K562 (cell line): Measurements from ENCODE around the gene PPIP5K2. TPM values are rescaled to one million over a fixed set of nuclear protein-coding genes. Genes with fewer than 3 reads are reported as not detected.

Experiments used
- ATAC-seq: fragments of 200-7000 bp; cut with Tn5 transposase; 3 replicates; pipeline ENCODE4 v1.9.1; 2020; ENCODE audit warnings: moderate library complexity
- BruUV-seq: library from RNA; stranded (reverse); fragments of 400-500 nt; replicated peaks from 2 replicates; lab custom pipeline; 2021; lab: Mats Ljungman, UMichigan
- CTCF ChIA-PET: fragments of 300-600 bp; formaldehyde crosslinking; extraction: SDS; loops from one replicate; lab custom pipeline; 2021; ENCODE audit warnings: low intra/inter-chr PET ratio; lab: Yijun Ruan, JAX
- POLR2A ChIA-PET: fragments of 300-600, 350-650 bp; sonication (Branson Sonifier 250); formaldehyde crosslinking; extraction: SDS; loops from one replicate; lab custom pipeline; 2021; ENCODE audit warnings: antibody characterized with exemption, inconsistent platforms; lab: Yijun Ruan, JAX
- DNase-seq, 4 experiments: peaks; one replicate each; pipeline versions ENCODE4 v3.0.0 to v3.0.0-alpha.2; 2011 to 2018; ENCODE audit warnings: low spot score in 3 of 4, mixed read lengths in 3 of 4; ENCODE audit errors: extremely low read depth in 1 of 4
- FAIRE-seq: peaks from 2 replicates; lab custom pipeline; 2011; peaks lifted over from hg19 to GRCh38; lab: Jason Lieb, UNC
- H2AFZ ChIP-seq: 2 replicates; pipeline ENCODE4 v1.6.0; 2011; ENCODE audit warnings: low read depth, low read length, control low read depth, inconsistent platforms
- H3K27ac ChIP-seq: fragments of 200-600 bp; 3 replicates; pipeline ENCODE4 v1.8.0; 2011; ENCODE audit warnings: low read depth, mild to moderate bottlenecking, control low read depth, inconsistent platforms, low read length, moderate library complexity, mixed read lengths; ENCODE audit errors: extremely low read depth
- H3K27me3 ChIP-seq, 2 experiments: fragments of 300-600 bp in 1 of 2; 2 replicates in 1 of 2; 3 replicates in 1 of 2; pipeline versions ENCODE4 v1.6.0 to v1.8.0; 2011; ENCODE audit warnings: inconsistent platforms in 2 of 2, low read length in 2 of 2, mild to moderate bottlenecking in 1 of 2, mixed read lengths in 1 of 2, moderate library complexity in 1 of 2; ENCODE audit not compliant: control insufficient read depth in 2 of 2, insufficient read depth in 2 of 2
- H3K36me3 ChIP-seq: fragments of 300-600 bp; 3 replicates; pipeline ENCODE4 v1.8.0; 2011; ENCODE audit warnings: mild to moderate bottlenecking, low read length, inconsistent platforms; ENCODE audit not compliant: control insufficient read depth, insufficient read depth
- H3K4me1 ChIP-seq, 2 experiments: fragments of 200-600 bp in 1 of 2; replicated peaks in 1 of 2; 2 replicates in 1 of 2; 3 replicates in 1 of 2; pipeline versions ENCODE4 v1.5.1 to v1.8.0; 2011; ENCODE audit warnings: inconsistent platforms in 2 of 2, low read length in 2 of 2, mild to moderate bottlenecking in 1 of 2, mixed read lengths in 1 of 2, moderate library complexity in 1 of 2; ENCODE audit not compliant: control insufficient read depth in 2 of 2, insufficient read depth in 2 of 2
- H3K4me2 ChIP-seq: 2 replicates; pipeline ENCODE4 v1.6.1; 2011; ENCODE audit warnings: low read length, control low read depth, inconsistent platforms, mixed read lengths; ENCODE audit not compliant: insufficient read depth
- H3K4me3 ChIP-seq: fragments of 200-600 bp; sonication (generic), shearing (Covaris generic); 2 replicates; pipeline ENCODE4 v1.5.1; 2016; ENCODE audit warnings: control low read depth, inconsistent platforms
- H3K79me2 ChIP-seq: fragments of 200-600 bp; 3 replicates; pipeline ENCODE4 v1.8.0; 2011; ENCODE audit warnings: low read length, inconsistent platforms; ENCODE audit not compliant: control insufficient read depth, insufficient read depth
- H3K9ac ChIP-seq, 2 experiments: 2 replicates each; pipeline versions ENCODE4 v1.6.0 to v1.6.1; 2011; ENCODE audit warnings: low read depth in 2 of 2, low read length in 2 of 2, control low read depth in 1 of 2, inconsistent platforms in 1 of 2, mild to moderate bottlenecking in 1 of 2, mixed read lengths in 1 of 2; ENCODE audit not compliant: insufficient read depth in 1 of 2
- H3K9me1 ChIP-seq: one replicate; pipeline ENCODE4 v1.6.0; 2011; ENCODE audit warnings: inconsistent platforms, mild to moderate bottlenecking, low read length, moderate library complexity; ENCODE audit not compliant: control insufficient read depth, insufficient read depth
- H3K9me3 ChIP-seq: replicated peaks from 2 replicates; pipeline ENCODE4 v1.5.1; 2011; ENCODE audit warnings: low read depth, low read length, inconsistent platforms; ENCODE audit not compliant: control insufficient read depth, insufficient read depth
- H4K20me1 ChIP-seq: replicated peaks from 2 replicates; pipeline ENCODE4 v1.6.1; 2011; ENCODE audit warnings: low read length, inconsistent platforms, mixed read lengths; ENCODE audit not compliant: control insufficient read depth, insufficient read depth
- CAMTA2 ChIP-seq: fragments of 250-450 bp; sonication (Bioruptor Pico); conservative IDR thresholded peaks from 2 replicates; pipeline ENCODE4 v1.5.1; 2022
- ELF1 ChIP-seq: fragments of 200-800 bp; sonication (Bioruptor generic); IDR thresholded peaks from 2 replicates; pipeline ENCODE4 v1.6.1; 2016; ENCODE audit warnings: missing genetic modification characterization, missing compliant biosample characterization
- GTF2A2 ChIP-seq: IDR thresholded peaks from 2 replicates; pipeline ENCODE4 v1.6.1; 2016; ENCODE audit warnings: mild to moderate bottlenecking, missing genetic modification characterization, missing compliant biosample characterization
- HSF4 ChIP-seq: fragments of 250-450 bp; sonication (Bioruptor Pico); IDR thresholded peaks from 2 replicates; pipeline ENCODE4 v2.1.2; 2022; ENCODE audit warnings: mild to moderate bottlenecking, moderate library complexity, borderline replicate concordance
- ILF3 ChIP-seq: fragments of 450-650 bp; IDR thresholded peaks from 2 replicates; pipeline ENCODE4 v1.6.1; 2018; ENCODE audit warnings: antibody characterized with exemption, mild to moderate bottlenecking, moderate library complexity, borderline replicate concordance
- KAT8 ChIP-seq: fragments of 450-650 bp; IDR thresholded peaks from 2 replicates; pipeline ENCODE4 v1.6.1; 2016; ENCODE audit warnings: low read depth, mild to moderate bottlenecking
- NCOR1 ChIP-seq: fragments of 450-650 bp; IDR thresholded peaks from 2 replicates; pipeline ENCODE4 v1.6.1; 2016; ENCODE audit warnings: mild to moderate bottlenecking, moderate library complexity
- SMAD1 ChIP-seq: fragments of 150-350 bp; IDR thresholded peaks from 2 replicates; pipeline ENCODE4 v1.6.1; 2014; ENCODE audit warnings: low read length, low read depth; ENCODE audit not compliant: partially characterized antibody
- TARDBP ChIP-seq: fragments of 450-650 bp; IDR thresholded peaks from 2 replicates; pipeline ENCODE4 v1.6.1; 2016
- TBL1XR1 ChIP-seq, 2 experiments: IDR thresholded peaks; 2 replicates each; pipeline ENCODE4 v1.6.1; 2012; ENCODE audit warnings: improper control_type of control experiment in 2 of 2, low read length in 2 of 2, mild to moderate bottlenecking in 1 of 2
- TCF7L2 ChIP-seq: fragments of 150-350 bp; IDR thresholded peaks from 2 replicates; pipeline ENCODE4 v1.6.1; 2016; ENCODE audit warnings: low read depth, mild to moderate bottlenecking, low read length, moderate library complexity
- THRAP3 ChIP-seq: fragments of 450-650 bp; IDR thresholded peaks from 2 replicates; pipeline ENCODE4 v1.6.1; 2016; ENCODE audit warnings: mild to moderate bottlenecking, inconsistent platforms, borderline replicate concordance
- ZFPM2 ChIP-seq: fragments of 250-450 bp; sonication (Bioruptor Pico); IDR thresholded peaks from 2 replicates; pipeline ENCODE4 v1.5.1; 2022; ENCODE audit warnings: mild to moderate bottlenecking
- ZNF217 ChIP-seq: sonication (generic); formaldehyde crosslinking; IDR thresholded peaks from 2 replicates; pipeline ENCODE4 v1.8.0; 2022; ENCODE audit warnings: mild to moderate bottlenecking, missing genetic modification reagents
- in situ Hi-C: fragments of 300-500 bp; cut with MboI; formaldehyde crosslinking; loops from 4 replicates; pipeline ENCODE4 v1.15.0; 2018; ENCODE audit warnings: inconsistent platforms, mixed read lengths
- intact Hi-C: fragments of 100-400 bp; cut with micrococcal nuclease; formaldehyde crosslinking; loops from 2 replicates; pipeline ENCODE4 v1.14.2; 2022
- polyA plus RNA-seq, 8 experiments: library from polyadenylated mRNA; depleted of rRNA in 4 of 8; stranded (reverse) in 5 of 8; unstranded in 3 of 8; fragments of >200 nt; fragmentation: Nextera tagmentation in 2 of 8; fragmentation: Illumina TruSeq in 1 of 8; extraction: Ambion mirVana in 2 of 8; extraction: Trizol in 1 of 8; gene quantifications; 2 replicates each; pipeline versions ENCODE4 v1.2.1 to v1.2.3, GENCODE V29; 2011 to 2014; ENCODE audit warnings: inconsistent platforms in 1 of 8, missing spikeins in 1 of 8
- total RNA-seq, 7 experiments: library from RNA; depleted of rRNA in 6 of 7; stranded (reverse); fragments of >200 nt in 6 of 7; fragmentation: Illumina TruSeq in 2 of 7; extraction: Trizol in 2 of 7; gene quantifications; 2 replicates each; pipeline versions ENCODE4 v1.2.1 to v1.2.3, GENCODE V29; 2011 to 2021; ENCODE audit warnings: low replicate concordance in 1 of 7
- TF ChIP-seq, protein P1 (sequence below): fragments of 450-650 bp; IDR thresholded peaks from 2 replicates; pipeline ENCODE4 v1.6.1; 2017; ENCODE audit warnings: antibody characterized with exemption, mild to moderate bottlenecking
- TF ChIP-seq, protein P2 (sequence below): fragments of 450-650 bp; IDR thresholded peaks from 2 replicates; pipeline ENCODE4 v1.6.1; 2018; ENCODE audit not compliant: partially characterized antibody
- TF ChIP-seq, protein P3 (sequence below), 2 experiments: fragments of 450-650 bp in 1 of 2; sonication (generic) in 1 of 2; formaldehyde crosslinking; conservative IDR thresholded peaks; 2 replicates each; pipeline versions ENCODE4 v1.4.0 to v1.8.1; 2020 to 2022; ENCODE audit warnings: mild to moderate bottlenecking in 1 of 2, missing genetic modification reagents in 1 of 2

The PPIP5K2 gene
- total and polyA plus RNA-seq, 9 of the 15 experiments (the other 6 are each of a cell fraction or from before 2014, with no cell fraction given): 39.4 to 150 (median 99.1) TPM

DNA sequence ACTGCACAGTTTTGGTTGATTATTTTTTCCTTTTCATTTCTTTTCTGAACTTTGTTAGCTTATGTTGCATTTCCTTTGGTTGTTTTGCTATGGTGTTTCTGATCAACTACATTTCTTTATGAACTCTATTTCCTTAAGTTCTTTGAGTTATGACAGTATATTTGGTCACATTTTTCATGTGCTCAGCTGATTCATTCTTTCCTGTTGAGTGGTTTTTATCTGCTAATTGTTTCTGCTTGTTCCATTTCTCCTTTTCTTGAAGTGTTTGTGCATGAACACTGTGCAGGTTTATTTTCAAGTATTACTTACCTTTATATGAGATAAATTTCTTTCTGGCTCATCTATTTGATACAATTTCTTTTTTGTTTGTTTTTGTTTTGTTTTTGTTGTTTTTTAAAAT is 87.6 kb downstream of the PPIP5K2 start:
- FAIRE-seq: no peak
- ATAC-seq: no peak
- no peaks in the 10 kb centered on the region for H3K4me1 ChIP-seq
- POLR2A ChIA-PET: no interaction called here
- peaks cover 20% of the 10 kb centered on the region; the same call in 2 of the 3 replicates for H3K36me3 ChIP-seq
- no peak overlapping the region for H3K4me2 ChIP-seq
- H4K20me1 ChIP-seq: no peaks in the 10 kb centered on the region
- no TSS peak for BruUV-seq
- H3K9ac ChIP-seq: no peak overlapping the region
- no peak for DNase-seq
- intact Hi-C loops: no loop called here
- H3K79me2 ChIP-seq: no peaks in the 10 kb centered on the region
- no peak for TF ChIP-seq TCF7L2
- TF ChIP-seq CAMTA2 (CRISPR knock-in tag): no peak
- TF ChIP-seq, protein P1, sequence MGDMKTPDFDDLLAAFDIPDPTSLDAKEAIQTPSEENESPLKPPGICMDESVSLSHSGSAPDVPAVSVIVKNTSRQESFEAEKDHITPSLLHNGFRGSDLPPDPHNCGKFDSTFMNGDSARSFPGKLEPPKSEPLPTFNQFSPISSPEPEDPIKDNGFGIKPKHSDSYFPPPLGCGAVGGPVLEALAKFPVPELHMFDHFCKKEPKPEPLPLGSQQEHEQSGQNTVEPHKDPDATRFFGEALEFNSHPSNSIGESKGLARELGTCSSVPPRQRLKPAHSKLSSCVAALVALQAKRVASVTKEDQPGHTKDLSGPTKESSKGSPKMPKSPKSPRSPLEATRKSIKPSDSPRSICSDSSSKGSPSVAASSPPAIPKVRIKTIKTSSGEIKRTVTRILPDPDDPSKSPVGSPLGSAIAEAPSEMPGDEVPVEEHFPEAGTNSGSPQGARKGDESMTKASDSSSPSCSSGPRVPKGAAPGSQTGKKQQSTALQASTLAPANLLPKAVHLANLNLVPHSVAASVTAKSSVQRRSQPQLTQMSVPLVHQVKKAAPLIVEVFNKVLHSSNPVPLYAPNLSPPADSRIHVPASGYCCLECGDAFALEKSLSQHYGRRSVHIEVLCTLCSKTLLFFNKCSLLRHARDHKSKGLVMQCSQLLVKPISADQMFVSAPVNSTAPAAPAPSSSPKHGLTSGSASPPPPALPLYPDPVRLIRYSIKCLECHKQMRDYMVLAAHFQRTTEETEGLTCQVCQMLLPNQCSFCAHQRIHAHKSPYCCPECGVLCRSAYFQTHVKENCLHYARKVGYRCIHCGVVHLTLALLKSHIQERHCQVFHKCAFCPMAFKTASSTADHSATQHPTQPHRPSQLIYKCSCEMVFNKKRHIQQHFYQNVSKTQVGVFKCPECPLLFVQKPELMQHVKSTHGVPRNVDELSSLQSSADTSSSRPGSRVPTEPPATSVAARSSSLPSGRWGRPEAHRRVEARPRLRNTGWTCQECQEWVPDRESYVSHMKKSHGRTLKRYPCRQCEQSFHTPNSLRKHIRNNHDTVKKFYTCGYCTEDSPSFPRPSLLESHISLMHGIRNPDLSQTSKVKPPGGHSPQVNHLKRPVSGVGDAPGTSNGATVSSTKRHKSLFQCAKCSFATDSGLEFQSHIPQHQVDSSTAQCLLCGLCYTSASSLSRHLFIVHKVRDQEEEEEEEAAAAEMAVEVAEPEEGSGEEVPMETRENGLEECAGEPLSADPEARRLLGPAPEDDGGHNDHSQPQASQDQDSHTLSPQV: no peak
- TF ChIP-seq ZNF217 (CRISPR knock-in tag): no peak
- no peak for TF ChIP-seq NCOR1
- TF ChIP-seq HSF4 (CRISPR knock-in tag): no peak
- TF ChIP-seq TBL1XR1 (IDR thresholded peaks at IDR 0.05; ENCODE audit: low read length in 2 of 2): no peak
- TF ChIP-seq, protein P2, sequence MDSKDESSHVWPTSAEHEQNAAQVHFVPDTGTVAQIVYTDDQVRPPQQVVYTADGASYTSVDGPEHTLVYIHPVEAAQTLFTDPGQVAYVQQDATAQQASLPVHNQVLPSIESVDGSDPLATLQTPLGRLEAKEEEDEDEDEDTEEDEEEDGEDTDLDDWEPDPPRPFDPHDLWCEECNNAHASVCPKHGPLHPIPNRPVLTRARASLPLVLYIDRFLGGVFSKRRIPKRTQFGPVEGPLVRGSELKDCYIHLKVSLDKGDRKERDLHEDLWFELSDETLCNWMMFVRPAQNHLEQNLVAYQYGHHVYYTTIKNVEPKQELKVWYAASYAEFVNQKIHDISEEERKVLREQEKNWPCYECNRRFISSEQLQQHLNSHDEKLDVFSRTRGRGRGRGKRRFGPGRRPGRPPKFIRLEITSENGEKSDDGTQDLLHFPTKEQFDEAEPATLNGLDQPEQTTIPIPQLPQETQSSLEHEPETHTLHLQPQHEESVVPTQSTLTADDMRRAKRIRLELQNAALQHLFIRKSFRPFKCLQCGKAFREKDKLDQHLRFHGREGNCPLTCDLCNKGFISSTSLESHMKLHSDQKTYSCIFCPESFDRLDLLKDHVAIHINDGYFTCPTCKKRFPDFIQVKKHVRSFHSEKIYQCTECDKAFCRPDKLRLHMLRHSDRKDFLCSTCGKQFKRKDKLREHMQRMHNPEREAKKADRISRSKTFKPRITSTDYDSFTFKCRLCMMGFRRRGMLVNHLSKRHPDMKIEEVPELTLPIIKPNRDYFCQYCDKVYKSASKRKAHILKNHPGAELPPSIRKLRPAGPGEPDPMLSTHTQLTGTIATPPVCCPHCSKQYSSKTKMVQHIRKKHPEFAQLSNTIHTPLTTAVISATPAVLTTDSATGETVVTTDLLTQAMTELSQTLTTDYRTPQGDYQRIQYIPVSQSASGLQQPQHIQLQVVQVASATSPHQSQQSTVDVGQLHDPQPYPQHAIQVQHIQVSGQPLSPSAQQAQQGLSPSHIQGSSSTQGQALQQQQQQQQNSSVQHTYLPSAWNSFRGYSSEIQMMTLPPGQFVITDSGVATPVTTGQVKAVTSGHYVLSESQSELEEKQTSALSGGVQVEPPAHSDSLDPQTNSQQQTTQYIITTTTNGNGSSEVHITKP: no peak
- no peak for TF ChIP-seq TARDBP
- TF ChIP-seq, protein P3, sequence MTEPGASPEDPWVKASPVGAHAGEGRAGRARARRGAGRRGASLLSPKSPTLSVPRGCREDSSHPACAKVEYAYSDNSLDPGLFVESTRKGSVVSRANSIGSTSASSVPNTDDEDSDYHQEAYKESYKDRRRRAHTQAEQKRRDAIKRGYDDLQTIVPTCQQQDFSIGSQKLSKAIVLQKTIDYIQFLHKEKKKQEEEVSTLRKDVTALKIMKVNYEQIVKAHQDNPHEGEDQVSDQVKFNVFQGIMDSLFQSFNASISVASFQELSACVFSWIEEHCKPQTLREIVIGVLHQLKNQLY (CRISPR knock-in tag; conservative IDR thresholded peaks at IDR 0.05): no peak
- no peak for TF ChIP-seq ILF3
- no peak for TF ChIP-seq SMAD1
- TF ChIP-seq GTF2A2: no peak
- no peak for TF ChIP-seq ELF1
- no peak for TF ChIP-seq KAT8
- no peak for TF ChIP-seq THRAP3
- no peak for TF ChIP-seq ZFPM2 (CRISPR knock-in tag)
- H3K27ac ChIP-seq: no peak overlapping the region
- in situ Hi-C loops: no loop called here
- no peaks in the 10 kb centered on the region for H3K9me1 ChIP-seq
- H3K4me3 ChIP-seq: no peak overlapping the region
- no peaks in the 10 kb centered on the region for H3K27me3 ChIP-seq
- no peak overlapping the region for H2AFZ ChIP-seq
- CTCF ChIA-PET: no interaction called here
- no peaks in the 10 kb centered on the region for H3K9me3 ChIP-seq
